Neural cell (in vitro differentiated cells): ENCODE results near the gene ACTN1. TPM values are rescaled to one million over a fixed set of nuclear protein-coding genes. Genes with fewer than 3 reads are reported as not detected.

ENCODE experiments used
- H2AFZ ChIP-seq: fragments of 200-600, 300-800 bp; sonication (generic), shearing (Covaris generic); 2 replicates; pipeline ENCODE4 v1.6.0; 2014; ENCODE audit warnings: low read depth, mild to moderate bottlenecking, antibody characterized with exemption, low read length, moderate library complexity
- H3F3A ChIP-seq: fragments of 200-600 bp; shearing (Covaris generic); 2 replicates; pipeline ENCODE4 v1.6.1; 2016; ENCODE audit warnings: mild to moderate bottlenecking, moderate library complexity, mixed read lengths, antibody characterized with exemption, low read length; ENCODE audit not compliant: insufficient read depth, poor library complexity, severe bottlenecking
- H3K27ac ChIP-seq: fragments of 200-600, 300-800 bp; sonication (generic), shearing (Covaris generic); 2 replicates; pipeline ENCODE4 v1.5.1; 2014; ENCODE audit warnings: mild to moderate bottlenecking, low read length, moderate library complexity
- H3K27me3 ChIP-seq: fragments of 300-800, 200-600 bp; sonication (generic), shearing (Covaris generic); 2 replicates; pipeline ENCODE4 v1.6.0; 2014; ENCODE audit warnings: mild to moderate bottlenecking, low read depth, low read length, moderate library complexity; ENCODE audit not compliant: insufficient read depth
- H3K36me3 ChIP-seq: fragments of 300-800, 200-600 bp; sonication (generic), shearing (Covaris generic); 2 replicates; pipeline ENCODE4 v1.5.1; 2014; ENCODE audit warnings: mild to moderate bottlenecking, antibody characterized with exemption, low read length, moderate library complexity; ENCODE audit not compliant: insufficient read depth
- H3K4me2 ChIP-seq: fragments of 300-800, 200-600 bp; sonication (generic), shearing (Covaris generic); 2 replicates; pipeline ENCODE4 v1.6.0; 2014; ENCODE audit warnings: mild to moderate bottlenecking, low read length
- H3K4me3 ChIP-seq: fragments of 300-800, 200-600 bp; sonication (generic), shearing (Covaris generic); 2 replicates; pipeline ENCODE4 v1.5.1; 2014; ENCODE audit warnings: mild to moderate bottlenecking, low read length, moderate library complexity
- H3K79me2 ChIP-seq: fragments of 200-600 bp; shearing (Covaris generic); replicated peaks from 2 replicates; pipeline ENCODE4 v1.6.0; 2014; ENCODE audit warnings: mild to moderate bottlenecking, low read length, moderate library complexity; ENCODE audit not compliant: insufficient read depth
- H3K9ac ChIP-seq: fragments of 300-800, 200-600 bp; sonication (generic), shearing (Covaris generic); 2 replicates; pipeline ENCODE4 v1.6.1; 2016; ENCODE audit warnings: mild to moderate bottlenecking, low read length, mixed read lengths
- H3K9me2 ChIP-seq: fragments of 200-600 bp; shearing (Covaris generic); 2 replicates; pipeline ENCODE4 v1.6.1; 2016; ENCODE audit warnings: mild to moderate bottlenecking, low read length, mixed read lengths; ENCODE audit not compliant: insufficient read depth
- H3K9me3 ChIP-seq: fragments of 200-600, 300-800 bp; sonication (generic), shearing (Covaris generic); 2 replicates; pipeline ENCODE4 v1.6.1; 2016; ENCODE audit warnings: mild to moderate bottlenecking, mixed run types, low read length, moderate library complexity, mixed read lengths
- H4K20me1 ChIP-seq: fragments of 200-600 bp; shearing (Covaris generic); 2 replicates; pipeline ENCODE4 v1.6.1; 2016; ENCODE audit warnings: mild to moderate bottlenecking, mixed run types; ENCODE audit not compliant: insufficient read depth
- EP300 ChIP-seq: fragments of 450-650 bp; conservative IDR thresholded peaks from 2 replicates; pipeline ENCODE4 v1.6.1; 2014; ENCODE audit warnings: antibody characterized with exemption, mild to moderate bottlenecking, moderate library complexity; ENCODE audit not compliant: poor library complexity, severe bottlenecking
- EZH2 ChIP-seq: fragments of 200-600, 300-800 bp; shearing (Covaris generic), sonication (generic); IDR thresholded peaks from 2 replicates; pipeline ENCODE4 v1.6.1; 2014; ENCODE audit warnings: antibody characterized with exemption, low read length, borderline replicate concordance, mild to moderate bottlenecking; ENCODE audit not compliant: insufficient read depth, poor library complexity, severe bottlenecking
- MXI1 ChIP-seq: fragments of 450-650 bp; conservative IDR thresholded peaks from 2 replicates; pipeline ENCODE4 v1.6.1; 2014; ENCODE audit warnings: antibody characterized with exemption, mild to moderate bottlenecking; ENCODE audit not compliant: poor library complexity, severe bottlenecking
- POLR2AphosphoS5 ChIP-seq: IDR thresholded peaks from 2 replicates; pipeline ENCODE4 v1.6.1; 2012
- RAD21 ChIP-seq: fragments of 450-650 bp; conservative IDR thresholded peaks from 2 replicates; pipeline ENCODE4 v1.6.1; 2014; ENCODE audit warnings: antibody characterized with exemption, mild to moderate bottlenecking, moderate library complexity
- SMC3 ChIP-seq: fragments of 450-650 bp; conservative IDR thresholded peaks from 2 replicates; pipeline ENCODE4 v1.6.1; 2014; ENCODE audit warnings: antibody characterized with exemption, mild to moderate bottlenecking, moderate library complexity; ENCODE audit not compliant: poor library complexity
- TAF1 ChIP-seq: IDR thresholded peaks from 2 replicates; pipeline ENCODE4 v1.6.1; 2012; ENCODE audit warnings: low read depth
- polyA plus RNA-seq: library from polyadenylated mRNA; depleted of rRNA; stranded (reverse); fragments of >200 nt; gene quantifications from 2 replicates; pipeline ENCODE4 v1.2.3, GENCODE V29; 2014
- TF ChIP-seq, protein P1 (sequence below): fragments of 450-650 bp; IDR thresholded peaks from 2 replicates; pipeline ENCODE4 v1.5.1; 2014; ENCODE audit warnings: antibody characterized with exemption, mild to moderate bottlenecking, moderate library complexity; ENCODE audit not compliant: poor library complexity, severe bottlenecking
- TF ChIP-seq, protein P2 (sequence below): IDR thresholded peaks from 2 replicates; pipeline ENCODE4 v1.6.1; 2012; ENCODE audit warnings: borderline replicate concordance

ACTN1 gene
- polyA plus RNA-seq, 1 donor from 2014 or later: 10.8 TPM

DNA sequence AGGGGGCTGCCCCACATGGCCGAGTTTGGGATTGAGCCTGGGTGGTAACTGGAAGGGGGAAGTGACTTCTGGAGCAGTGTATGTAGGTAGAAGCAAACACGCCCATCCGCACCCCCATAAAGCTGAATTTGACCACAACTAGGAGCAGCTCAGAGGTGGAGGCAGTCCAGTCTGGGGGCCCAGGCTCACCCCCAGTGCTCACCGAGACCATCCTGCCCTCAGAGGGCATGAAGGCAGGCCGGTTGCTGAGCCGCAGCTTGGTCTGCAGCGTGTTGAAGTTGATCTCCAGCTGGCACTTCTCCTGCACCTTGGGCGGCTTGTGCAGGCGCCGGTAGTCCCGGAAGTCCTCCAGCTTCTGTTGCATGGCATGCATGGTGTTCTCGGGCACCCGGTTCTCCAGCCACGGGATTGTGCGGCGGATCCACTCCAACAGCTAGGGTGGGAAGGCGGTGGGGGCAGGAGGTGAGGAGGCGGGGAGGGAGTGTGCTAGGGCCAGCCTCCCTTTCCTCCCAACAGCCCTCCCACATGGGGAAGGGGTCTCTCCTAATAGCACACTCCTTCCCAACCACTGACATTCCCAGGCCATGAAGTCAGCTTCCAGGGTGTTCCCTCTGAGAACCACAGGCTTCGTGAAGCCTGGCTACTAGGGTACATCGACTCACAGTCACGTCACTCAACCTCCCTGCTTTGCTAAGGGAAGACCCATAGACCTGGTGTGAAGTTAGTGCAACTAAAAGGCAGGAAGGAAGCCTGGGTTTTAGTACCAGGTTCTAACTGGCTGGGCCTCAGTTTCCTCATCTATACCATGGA lies 87.0 kb downstream of the ACTN1 start:
- H3K9me2 ChIP-seq: no peaks in the 10 kb centered on the region
- H3K36me3 ChIP-seq: peaks cover 5% of the 10 kb centered on the region
- no peak overlapping the region for H2AFZ ChIP-seq
- no peaks in the 10 kb centered on the region for H4K20me1 ChIP-seq
- H3F3A ChIP-seq: no peaks in the 10 kb centered on the region
- H3K9me3 ChIP-seq: no peaks in the 10 kb centered on the region
- no peaks in the 10 kb centered on the region for H3K79me2 ChIP-seq
- TF ChIP-seq EP300 (no peak), EZH2 (no peak), TAF1 (no peak), SMC3 (no peak), RAD21 (no peak), MXI1 (no peak), POLR2AphosphoS5 (no peak)
- TF ChIP-seq, protein P1, sequence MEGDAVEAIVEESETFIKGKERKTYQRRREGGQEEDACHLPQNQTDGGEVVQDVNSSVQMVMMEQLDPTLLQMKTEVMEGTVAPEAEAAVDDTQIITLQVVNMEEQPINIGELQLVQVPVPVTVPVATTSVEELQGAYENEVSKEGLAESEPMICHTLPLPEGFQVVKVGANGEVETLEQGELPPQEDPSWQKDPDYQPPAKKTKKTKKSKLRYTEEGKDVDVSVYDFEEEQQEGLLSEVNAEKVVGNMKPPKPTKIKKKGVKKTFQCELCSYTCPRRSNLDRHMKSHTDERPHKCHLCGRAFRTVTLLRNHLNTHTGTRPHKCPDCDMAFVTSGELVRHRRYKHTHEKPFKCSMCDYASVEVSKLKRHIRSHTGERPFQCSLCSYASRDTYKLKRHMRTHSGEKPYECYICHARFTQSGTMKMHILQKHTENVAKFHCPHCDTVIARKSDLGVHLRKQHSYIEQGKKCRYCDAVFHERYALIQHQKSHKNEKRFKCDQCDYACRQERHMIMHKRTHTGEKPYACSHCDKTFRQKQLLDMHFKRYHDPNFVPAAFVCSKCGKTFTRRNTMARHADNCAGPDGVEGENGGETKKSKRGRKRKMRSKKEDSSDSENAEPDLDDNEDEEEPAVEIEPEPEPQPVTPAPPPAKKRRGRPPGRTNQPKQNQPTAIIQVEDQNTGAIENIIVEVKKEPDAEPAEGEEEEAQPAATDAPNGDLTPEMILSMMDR: no peak
- TF ChIP-seq, protein P2, sequence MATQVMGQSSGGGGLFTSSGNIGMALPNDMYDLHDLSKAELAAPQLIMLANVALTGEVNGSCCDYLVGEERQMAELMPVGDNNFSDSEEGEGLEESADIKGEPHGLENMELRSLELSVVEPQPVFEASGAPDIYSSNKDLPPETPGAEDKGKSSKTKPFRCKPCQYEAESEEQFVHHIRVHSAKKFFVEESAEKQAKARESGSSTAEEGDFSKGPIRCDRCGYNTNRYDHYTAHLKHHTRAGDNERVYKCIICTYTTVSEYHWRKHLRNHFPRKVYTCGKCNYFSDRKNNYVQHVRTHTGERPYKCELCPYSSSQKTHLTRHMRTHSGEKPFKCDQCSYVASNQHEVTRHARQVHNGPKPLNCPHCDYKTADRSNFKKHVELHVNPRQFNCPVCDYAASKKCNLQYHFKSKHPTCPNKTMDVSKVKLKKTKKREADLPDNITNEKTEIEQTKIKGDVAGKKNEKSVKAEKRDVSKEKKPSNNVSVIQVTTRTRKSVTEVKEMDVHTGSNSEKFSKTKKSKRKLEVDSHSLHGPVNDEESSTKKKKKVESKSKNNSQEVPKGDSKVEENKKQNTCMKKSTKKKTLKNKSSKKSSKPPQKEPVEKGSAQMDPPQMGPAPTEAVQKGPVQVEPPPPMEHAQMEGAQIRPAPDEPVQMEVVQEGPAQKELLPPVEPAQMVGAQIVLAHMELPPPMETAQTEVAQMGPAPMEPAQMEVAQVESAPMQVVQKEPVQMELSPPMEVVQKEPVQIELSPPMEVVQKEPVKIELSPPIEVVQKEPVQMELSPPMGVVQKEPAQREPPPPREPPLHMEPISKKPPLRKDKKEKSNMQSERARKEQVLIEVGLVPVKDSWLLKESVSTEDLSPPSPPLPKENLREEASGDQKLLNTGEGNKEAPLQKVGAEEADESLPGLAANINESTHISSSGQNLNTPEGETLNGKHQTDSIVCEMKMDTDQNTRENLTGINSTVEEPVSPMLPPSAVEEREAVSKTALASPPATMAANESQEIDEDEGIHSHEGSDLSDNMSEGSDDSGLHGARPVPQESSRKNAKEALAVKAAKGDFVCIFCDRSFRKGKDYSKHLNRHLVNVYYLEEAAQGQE: no peak
- H3K4me3 ChIP-seq: no peak overlapping the region
- no peak overlapping the region for H3K27ac ChIP-seq
- H3K9ac ChIP-seq: no peak overlapping the region
- H3K27me3 ChIP-seq: no peaks in the 10 kb centered on the region
- H3K4me2 ChIP-seq: no peak overlapping the region

DNA sequence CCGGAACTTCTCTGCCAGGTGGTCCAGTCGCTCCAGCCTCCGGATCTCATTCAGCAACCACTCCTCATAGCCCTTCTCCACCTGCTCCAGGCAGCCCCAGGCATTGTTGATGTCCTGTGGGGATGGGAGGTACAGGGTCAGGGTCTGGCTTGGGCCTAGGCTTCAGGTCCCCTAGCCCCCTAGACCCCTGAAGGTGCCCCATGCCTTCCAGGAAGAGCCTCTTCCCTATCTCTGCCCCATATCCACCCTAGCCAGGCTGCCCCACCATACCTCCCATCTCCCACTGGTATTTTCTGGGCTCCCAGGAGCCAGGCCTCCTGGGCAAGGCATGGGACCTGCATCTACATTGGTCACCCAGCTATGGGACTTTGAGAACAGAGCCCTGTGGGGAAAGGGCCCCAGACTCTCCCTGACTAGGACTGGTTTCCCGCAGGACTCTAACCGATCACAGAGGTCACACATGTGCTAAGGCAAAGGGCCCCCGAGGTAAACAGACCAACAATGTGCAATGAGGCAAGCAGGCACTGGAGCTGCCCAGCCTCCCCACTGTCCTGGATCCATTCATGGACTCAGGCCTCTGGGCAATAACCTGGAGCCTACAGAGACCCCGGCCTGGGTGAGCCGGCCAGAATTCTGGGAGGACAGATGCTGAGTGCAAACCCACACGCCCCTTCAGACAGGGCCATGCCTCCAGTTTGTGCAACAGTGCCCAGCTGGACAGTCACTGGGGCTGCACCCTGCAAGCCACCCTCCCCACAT lies 88.8 kb downstream of the ACTN1 start:
- no peaks in the 10 kb centered on the region for H3K27me3 ChIP-seq
- no peaks in the 10 kb centered on the region for H3K79me2 ChIP-seq
- peaks cover 5% of the 10 kb centered on the region for H3K36me3 ChIP-seq
- H4K20me1 ChIP-seq: no peaks in the 10 kb centered on the region
- H2AFZ ChIP-seq: no peak overlapping the region
- TF ChIP-seq POLR2AphosphoS5 (no peak), RAD21 (no peak), SMC3 (no peak), MXI1 (no peak), TAF1 (no peak), EP300 (no peak), EZH2 (no peak)
- TF ChIP-seq, protein P1: no peak
- TF ChIP-seq, protein P2: no peak
- no peaks in the 10 kb centered on the region for H3F3A ChIP-seq
- H3K4me3 ChIP-seq: no peak overlapping the region
- H3K4me2 ChIP-seq: no peak overlapping the region
- no peaks in the 10 kb centered on the region for H3K9me3 ChIP-seq
- H3K9me2 ChIP-seq: no peaks in the 10 kb centered on the region
- no peak overlapping the region for H3K9ac ChIP-seq
- no peak overlapping the region for H3K27ac ChIP-seq
